Sigmoid colon (tissue), 7 donors: Measurements from ENCODE around the gene TAMM41. TPM values are rescaled to one million over a fixed set of nuclear protein-coding genes. Genes with fewer than 3 reads are reported as not detected.

Experiments
- DNase-seq: peaks from one replicate; pipeline ENCODE4 v3.0.0-alpha.2; 2019
- H3K27ac ChIP-seq, 4 donors: fragments of 200-600 bp; sonication (generic); one replicate each; pipeline ENCODE4 v1.5.1; 2016 to 2019; ENCODE audit warnings: mild to moderate bottlenecking in 1 of 4
- H3K27me3 ChIP-seq, 3 donors: fragments of 200-600 bp; sonication (generic); one replicate each; pipeline ENCODE4 v1.5.1; 2019; ENCODE audit warnings: mild to moderate bottlenecking in 1 of 3
- H3K36me3 ChIP-seq, 4 donors: fragments of 200-600 bp; sonication (generic); one replicate each; pipeline ENCODE4 v1.5.1; 2016 to 2019
- H3K4me1 ChIP-seq, 4 donors: fragments of 200-600 bp; sonication (generic); one replicate each; pipeline ENCODE4 v1.5.1; 2017 to 2019
- H3K4me3 ChIP-seq, 4 donors: fragments of 200-600 bp; sonication (generic); one replicate each; pipeline ENCODE4 v1.5.1; 2017 to 2019; ENCODE audit warnings: mild to moderate bottlenecking in 2 of 4, moderate library complexity in 1 of 4
- H3K9me3 ChIP-seq, 4 donors: fragments of 200-600 bp in 3 of 4; sonication (generic) in 3 of 4; one replicate each; pipeline versions ENCODE4 v1.5.1 to v1.6.1; 2013 to 2019
- EP300 ChIP-seq, 4 donors: sonication (generic); formaldehyde crosslinking; IDR thresholded peaks; one replicate each; pipeline ENCODE4 v1.6.1; 2017; ENCODE audit warnings: antibody characterized with exemption in 4 of 4
- POLR2A ChIP-seq, 2 donors: fragments of 450-650 bp; IDR thresholded peaks; one replicate each; pipeline ENCODE4 v1.6.1; 2016; ENCODE audit warnings: antibody characterized with exemption in 2 of 2, mild to moderate bottlenecking in 2 of 2, moderate library complexity in 2 of 2
- POLR2AphosphoS5 ChIP-seq, 4 donors: sonication (generic); formaldehyde crosslinking; IDR thresholded peaks; one replicate each; pipeline ENCODE4 v1.6.1; 2017; ENCODE audit warnings: antibody characterized with exemption in 4 of 4
- WGBS, 2 donors: extraction: QIAGEN DNeasy Blood & Tissue Kit; methylation state at CpG; one replicate each; pipeline ENCODE4 v1.1.7; 2013; 5-methylcytosine and 5-hydroxymethylcytosine counted together
- intact Hi-C: fragments of 100-400 bp; cut with DNase I; formaldehyde crosslinking; loops from one replicate; pipeline ENCODE4 v1.15.1; 2023
- polyA plus RNA-seq, 3 donors: library from polyadenylated mRNA; stranded (reverse); fragments of 200-250 nt; gene quantifications; one replicate each; pipeline ENCODE4 v1.2.3, GENCODE V29; 2013
- total RNA-seq, 4 donors: library from RNA; depleted of rRNA; stranded (reverse); fragments of >200 nt; gene quantifications; one replicate each; pipeline ENCODE4 v1.1.0, GENCODE V29; 2016
- TF ChIP-seq, protein P1 (sequence below), 4 experiments: fragments of 450-650 bp in 3 of 4; fragments of 200-600 bp in 1 of 4; IDR thresholded peaks; one replicate each; pipeline ENCODE4 v1.5.1; 2016 to 2019; ENCODE audit warnings: antibody characterized with exemption in 4 of 4, mild to moderate bottlenecking in 3 of 4, moderate library complexity in 2 of 4
- donor health status: healthy with polysubstance abuse.
- donor health status: Bipolar disorder and iron deficiency.
- donor health status: healthy.

Gene TAMM41
- total and polyA plus RNA-seq, 7 donors: 4.2 to 14.7 (median 10.0) TPM

DNA sequence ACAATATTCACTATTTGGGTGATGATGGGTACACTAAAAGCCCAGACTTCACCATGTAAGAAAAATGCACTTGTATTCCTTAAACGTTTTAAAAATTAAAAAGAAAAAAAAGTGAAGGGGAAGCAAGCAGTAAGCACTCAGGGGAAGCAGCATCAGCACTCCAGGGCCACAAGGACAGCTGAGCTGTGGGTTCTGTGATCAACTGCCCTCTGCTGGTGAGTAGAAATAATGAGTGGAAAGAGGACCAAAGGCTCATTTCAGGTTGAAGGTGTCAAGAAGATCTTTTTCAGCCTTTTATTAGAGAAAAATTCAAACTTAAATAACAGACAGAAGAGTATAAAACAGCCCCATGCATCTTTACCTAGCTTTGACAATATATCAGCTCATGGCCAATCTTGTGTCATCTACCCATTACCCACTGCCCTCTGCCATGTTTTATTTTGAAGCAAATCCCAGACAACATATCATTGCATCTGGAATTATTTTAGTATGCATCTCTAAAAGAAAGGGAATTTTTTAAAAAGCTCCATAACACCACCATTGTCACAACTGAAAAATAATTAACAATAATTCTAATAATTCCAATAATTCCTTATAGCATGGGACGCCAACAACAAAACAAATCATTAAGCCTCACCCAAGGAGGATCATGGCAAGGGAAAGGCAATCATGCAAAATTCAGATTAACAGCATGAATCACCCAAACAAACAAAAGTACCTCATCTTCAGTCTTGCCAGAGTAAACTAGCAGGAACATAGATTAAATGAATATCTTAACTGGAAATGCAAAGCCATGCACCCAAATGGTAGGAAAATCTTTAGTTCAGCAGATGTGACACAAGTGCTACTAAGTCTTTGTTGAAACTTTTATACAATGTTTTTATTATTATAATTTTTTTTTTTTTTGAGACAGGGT, 42.5 kb downstream of the TAMM41 start:
- TF ChIP-seq, protein P1, sequence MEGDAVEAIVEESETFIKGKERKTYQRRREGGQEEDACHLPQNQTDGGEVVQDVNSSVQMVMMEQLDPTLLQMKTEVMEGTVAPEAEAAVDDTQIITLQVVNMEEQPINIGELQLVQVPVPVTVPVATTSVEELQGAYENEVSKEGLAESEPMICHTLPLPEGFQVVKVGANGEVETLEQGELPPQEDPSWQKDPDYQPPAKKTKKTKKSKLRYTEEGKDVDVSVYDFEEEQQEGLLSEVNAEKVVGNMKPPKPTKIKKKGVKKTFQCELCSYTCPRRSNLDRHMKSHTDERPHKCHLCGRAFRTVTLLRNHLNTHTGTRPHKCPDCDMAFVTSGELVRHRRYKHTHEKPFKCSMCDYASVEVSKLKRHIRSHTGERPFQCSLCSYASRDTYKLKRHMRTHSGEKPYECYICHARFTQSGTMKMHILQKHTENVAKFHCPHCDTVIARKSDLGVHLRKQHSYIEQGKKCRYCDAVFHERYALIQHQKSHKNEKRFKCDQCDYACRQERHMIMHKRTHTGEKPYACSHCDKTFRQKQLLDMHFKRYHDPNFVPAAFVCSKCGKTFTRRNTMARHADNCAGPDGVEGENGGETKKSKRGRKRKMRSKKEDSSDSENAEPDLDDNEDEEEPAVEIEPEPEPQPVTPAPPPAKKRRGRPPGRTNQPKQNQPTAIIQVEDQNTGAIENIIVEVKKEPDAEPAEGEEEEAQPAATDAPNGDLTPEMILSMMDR (IDR thresholded peaks at IDR 0.05): peak; percentile 36 to 69 (median 67)
- TF ChIP-seq POLR2AphosphoS5 (IDR thresholded peaks at IDR 0.05) (no peak), POLR2A (IDR thresholded peaks at IDR 0.05) (no peak), EP300 (IDR thresholded peaks at IDR 0.05) (no peak)
- Histone ChIP-seq H3K9me3 (no peaks in the 10 kb centered on the region), H3K4me1 (peaks cover 0 to 15% (median 6%) of the 10 kb centered on the region in 4 donors), H3K4me3 (no peak overlapping the region), H3K36me3 (peaks cover 0 to 50% (median 10%) of the 10 kb centered on the region in 4 donors), H3K27ac (no peak overlapping the region), H3K27me3 (no peaks in the 10 kb centered on the region)
- DNase-seq: no peak
- 49 to 50% methylated on average over 2 of the region's 2 CpGs for WGBS, 2 donors
- intact Hi-C loops: loop anchor here (1.0 to 10.0 kb wide), 3 partner anchors 79 to 425 kb away; no protein-coding TSS in a partner anchor

DNA sequence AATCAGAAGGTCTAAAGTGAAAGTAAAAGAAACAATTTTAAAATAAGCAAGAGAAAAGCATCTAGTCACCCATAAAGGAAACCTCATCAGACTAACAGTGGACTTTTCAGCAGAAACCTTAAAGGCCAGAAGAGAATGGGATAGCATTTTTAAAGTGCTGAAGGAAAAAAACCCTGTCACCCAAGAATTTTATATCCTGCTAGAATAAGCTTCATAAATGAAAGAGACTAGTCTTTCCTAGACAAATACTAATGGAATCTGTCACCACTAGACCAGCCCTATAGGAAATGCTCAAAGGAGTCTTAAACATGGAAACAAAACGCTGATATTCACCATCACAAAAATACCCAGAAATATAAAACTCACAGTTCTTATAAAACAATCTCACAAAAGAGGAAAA, 46.9 kb downstream of the TAMM41 start:
- Histone ChIP-seq H3K27ac (no peak overlapping the region), H3K36me3 (peaks cover 0 to 41% (median 17%) of the 10 kb centered on the region in 4 donors), H3K27me3 (no peaks in the 10 kb centered on the region), H3K9me3 (no peaks in the 10 kb centered on the region), H3K4me1 (no peaks in the 10 kb centered on the region), H3K4me3 (no peak overlapping the region)
- no peak for DNase-seq
- 97 to 98% methylated on average over 1 of the region's 1 CpG for WGBS, 2 donors
- intact Hi-C loops: loop anchor here (5.0 to 10.0 kb wide), 2 partner anchors 75 to 147 kb away; no protein-coding TSS in a partner anchor
- TF ChIP-seq, protein P1 (IDR thresholded peaks at IDR 0.05): no peak
- no peak for TF ChIP-seq POLR2A (IDR thresholded peaks at IDR 0.05)
- no peak for TF ChIP-seq POLR2AphosphoS5 (IDR thresholded peaks at IDR 0.05)
- TF ChIP-seq EP300 (IDR thresholded peaks at IDR 0.05): no peak

DNA sequence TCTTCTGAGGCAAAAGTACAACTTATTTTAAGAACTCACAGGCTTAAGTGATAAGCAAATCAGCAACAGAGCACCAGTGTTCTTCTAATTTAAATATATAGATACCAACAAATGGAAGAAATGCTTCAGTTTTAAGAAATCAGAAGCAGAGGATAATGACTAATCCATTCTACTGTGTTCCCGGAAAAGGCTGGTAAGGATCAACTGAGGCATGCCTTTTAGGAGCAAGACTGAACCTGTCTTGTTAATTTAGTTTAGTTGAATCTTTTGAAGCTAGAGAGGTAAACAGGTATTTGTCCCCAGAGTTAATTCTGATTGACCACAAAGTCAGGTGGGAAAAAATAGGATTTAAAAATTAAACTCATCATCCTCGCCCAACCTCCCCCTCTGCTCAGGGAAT, 51.8 kb downstream of the TAMM41 start:
- Histone ChIP-seq H3K9me3 (no peaks in the 10 kb centered on the region), H3K27ac (no peak overlapping the region), H3K4me1 (no peaks in the 10 kb centered on the region), H3K27me3 (no peaks in the 10 kb centered on the region), H3K4me3 (no peak overlapping the region), H3K36me3 (peaks cover 0 to 70% (median 10%) of the 10 kb centered on the region in 4 donors)
- intact Hi-C loops: no loop called here
- DNase-seq: no peak
- WGBS, 2 donors: 97% methylated on average over 2 of the region's 2 CpGs
- TF ChIP-seq, protein P1 (IDR thresholded peaks at IDR 0.05): no peak
- TF ChIP-seq POLR2AphosphoS5 (IDR thresholded peaks at IDR 0.05) (no peak), POLR2A (IDR thresholded peaks at IDR 0.05) (no peak), EP300 (IDR thresholded peaks at IDR 0.05) (no peak)

DNA sequence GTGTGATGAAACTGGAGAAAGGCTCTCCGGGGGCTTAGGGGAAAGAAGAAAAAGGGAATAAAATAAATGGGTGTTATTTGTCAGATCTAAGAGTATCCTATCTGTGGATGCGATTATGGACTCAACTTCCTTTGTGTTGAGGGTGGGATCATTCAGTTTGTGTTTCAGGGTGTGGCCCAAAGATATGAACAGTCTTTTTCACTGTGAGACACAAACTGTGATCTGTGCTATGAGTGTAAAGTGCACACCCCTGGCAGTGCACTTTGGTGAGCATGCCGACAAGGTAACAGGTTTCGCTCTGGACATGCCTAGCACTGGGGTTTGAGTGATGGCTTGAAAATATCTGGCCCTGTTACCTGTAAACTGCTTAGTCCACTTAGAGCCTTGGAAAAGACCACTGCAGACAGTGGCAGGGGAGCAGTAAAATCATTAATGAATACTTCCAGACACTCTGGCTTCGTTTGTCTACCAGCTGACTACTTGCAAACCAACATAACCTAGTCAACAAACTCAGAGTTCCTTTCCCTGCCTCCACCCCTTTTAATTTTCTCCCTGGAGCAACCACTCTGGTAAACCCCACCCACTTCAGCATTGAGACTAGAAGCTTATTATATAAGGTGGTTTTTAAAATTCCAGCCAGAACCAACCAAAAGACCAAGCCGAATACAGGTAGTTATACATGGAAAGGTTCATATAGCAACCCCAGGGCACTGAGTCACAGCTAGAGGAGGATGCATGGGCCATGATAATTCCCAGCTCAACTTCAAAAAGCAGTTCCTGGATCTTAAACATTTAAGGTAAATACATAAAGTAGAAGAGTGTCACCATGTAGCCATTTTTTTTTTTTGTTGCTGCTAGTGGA, 55.1 kb downstream of the TAMM41 start:
- WGBS, 2 donors: 55 to 78% methylated on average over 6 of the region's 6 CpGs
- TF ChIP-seq POLR2AphosphoS5 (IDR thresholded peaks at IDR 0.05) (no peak), POLR2A (IDR thresholded peaks at IDR 0.05) (no peak), EP300 (IDR thresholded peaks at IDR 0.05) (no peak)
- TF ChIP-seq, protein P1 (IDR thresholded peaks at IDR 0.05): no peak
- Histone ChIP-seq H3K9me3 (no peaks in the 10 kb centered on the region), H3K27ac (no peak overlapping the region), H3K27me3 (no peaks in the 10 kb centered on the region), H3K36me3 (peaks cover 0 to 80% (median 19%) of the 10 kb centered on the region in 4 donors), H3K4me1 (no peaks in the 10 kb centered on the region), H3K4me3 (no peak overlapping the region)
- intact Hi-C loops: no loop called here
- DNase-seq: no peak
